Subcutaneous adipose tissue (tissue), 4 donors: ENCODE measurements around the gene CTIF. TPM values are rescaled to one million over a fixed set of nuclear protein-coding genes. Genes with fewer than 3 reads are reported as not detected.

ENCODE experiments used
- CTCF ChIP-seq: fragments of 450-650 bp; IDR thresholded peaks from one replicate; pipeline ENCODE4 v1.5.1; 2016; ENCODE audit warnings: low read depth, mild to moderate bottlenecking, control low read depth, antibody characterized with exemption, moderate library complexity
- total RNA-seq, 4 donors: library from RNA; depleted of rRNA; stranded (reverse); fragments of >200 nt; gene quantifications; one replicate each; pipeline ENCODE4 v1.1.0, GENCODE V29; 2016

The CTIF gene
- total RNA-seq, 4 donors from 2014 or later, result 41.0 to 195 (median 78.3) TPM

- no peak for TF ChIP-seq CTCF
Measured at GRCh38 chr18:48547531-48547981, 8.7 kb downstream of the CTIF start.

- TF ChIP-seq CTCF, result no peak
Measured at GRCh38 chr18:48548011-48548771, 9.4 kb downstream of the CTIF start.

- no peak for TF ChIP-seq CTCF
Measured at GRCh38 chr18:48548921-48549320, 10.1 kb downstream of the CTIF start.

GRCh38 chr18:48550101-48550729 is 11.4 kb downstream of the CTIF start:
- TF ChIP-seq CTCF, result no peak

GRCh38 chr18:48551100-48551499 is 12.3 kb downstream of the CTIF start:
- TF ChIP-seq CTCF, result no peak

- TF ChIP-seq CTCF, result no peak
Measured at GRCh38 chr18:48552130-48552529, 13.3 kb downstream of the CTIF start.

GRCh38 chr18:48553236-48553635 is 14.4 kb downstream of the CTIF start:
- TF ChIP-seq CTCF, result no peak
